GM12872 (cell line): ENCODE data around the gene KRTAP23-1.

Source experiments
- TF ChIP-seq, protein P1 (sequence below): IDR thresholded peaks from 3 replicates; pipeline ENCODE4 v1.5.1; 2011; ENCODE audit warnings: low read depth, mild to moderate bottlenecking, low read length, moderate library complexity; ENCODE audit not compliant: insufficient read depth

KRTAP23-1 gene

DNA sequence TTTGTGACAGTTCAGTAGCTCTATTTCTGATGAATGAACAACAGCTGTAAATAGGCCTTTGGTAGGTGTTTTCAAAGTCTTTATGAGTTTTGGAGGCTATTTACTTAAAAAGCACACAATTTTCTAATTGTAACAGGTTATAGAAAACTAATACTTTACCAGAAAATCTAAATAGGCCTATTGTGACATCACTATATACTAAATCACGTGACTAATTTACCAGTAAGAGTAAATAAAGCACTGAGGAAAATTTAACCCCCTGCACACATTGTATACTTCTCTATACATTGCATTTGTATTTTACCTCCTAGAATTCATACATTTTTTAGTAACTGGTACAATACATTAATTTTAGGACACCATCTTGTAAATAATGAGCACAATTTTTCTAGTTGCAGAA lies 43.3 kb downstream of the KRTAP23-1 start:
- TF ChIP-seq, protein P1, sequence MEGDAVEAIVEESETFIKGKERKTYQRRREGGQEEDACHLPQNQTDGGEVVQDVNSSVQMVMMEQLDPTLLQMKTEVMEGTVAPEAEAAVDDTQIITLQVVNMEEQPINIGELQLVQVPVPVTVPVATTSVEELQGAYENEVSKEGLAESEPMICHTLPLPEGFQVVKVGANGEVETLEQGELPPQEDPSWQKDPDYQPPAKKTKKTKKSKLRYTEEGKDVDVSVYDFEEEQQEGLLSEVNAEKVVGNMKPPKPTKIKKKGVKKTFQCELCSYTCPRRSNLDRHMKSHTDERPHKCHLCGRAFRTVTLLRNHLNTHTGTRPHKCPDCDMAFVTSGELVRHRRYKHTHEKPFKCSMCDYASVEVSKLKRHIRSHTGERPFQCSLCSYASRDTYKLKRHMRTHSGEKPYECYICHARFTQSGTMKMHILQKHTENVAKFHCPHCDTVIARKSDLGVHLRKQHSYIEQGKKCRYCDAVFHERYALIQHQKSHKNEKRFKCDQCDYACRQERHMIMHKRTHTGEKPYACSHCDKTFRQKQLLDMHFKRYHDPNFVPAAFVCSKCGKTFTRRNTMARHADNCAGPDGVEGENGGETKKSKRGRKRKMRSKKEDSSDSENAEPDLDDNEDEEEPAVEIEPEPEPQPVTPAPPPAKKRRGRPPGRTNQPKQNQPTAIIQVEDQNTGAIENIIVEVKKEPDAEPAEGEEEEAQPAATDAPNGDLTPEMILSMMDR = no peak
